ENCODE measurements around the gene LINC01488. TPM values are rescaled to one million over a fixed set of nuclear protein-coding genes. Genes with fewer than 3 reads are reported as not detected.

The LINC01488 gene
- total and polyA plus RNA-seq, 2 donors (not counting 1 experiment from before 2014, with no cell fraction given): not detected

GRCh38 chr11:69538854-69539253, 57.4 kb downstream of the LINC01488 start:
- no peak overlapping the region for H3K27ac Mint-ChIP-seq
- no peaks in the 10 kb centered on the region for H3K79me2 ChIP-seq (ENCODE audit: control insufficient read depth, insufficient read depth, low read length)

More at GRCh38 chr11:69538854-69539253, 57.4 kb downstream of the LINC01488 start:
- CTCF ChIA-PET: no interaction called here
- intact Hi-C loops (cut with micrococcal nuclease): no loop called here
- no peak for TF ChIP-seq CTCF (IDR thresholded peaks at IDR 0.05)
- no peak for TF ChIP-seq EZH2 (IDR thresholded peaks at IDR 0.05; ENCODE audit: borderline replicate concordance, insufficient read depth, low read depth, low read length, poor library complexity, severe bottlenecking)
- Histone ChIP-seq H3K9ac (ENCODE audit: low read length) (no peak overlapping the region), H4K20me1 (ENCODE audit: control insufficient read depth, insufficient read depth, low read length, poor library complexity, severe bottlenecking) (no peaks in the 10 kb centered on the region), H3K27me3 (replicated peaks in 1 of 4; ENCODE audit: control extremely low read depth in 1 of 4, control insufficient read depth in 3 of 4, insufficient read depth in 4 of 4, low read length in 3 of 4) (no peaks in the 10 kb centered on the region), H2AFZ (ENCODE audit: insufficient read depth, low read depth, low read length, poor library complexity, severe bottlenecking) (peak overlapping the region; percentile 64), H3K4me3 (ENCODE audit: control extremely low read depth in 1 of 5, extremely low read depth in 1 of 5, insufficient read depth in 1 of 5, low read depth in 2 of 5, low read length in 4 of 5) (no peak overlapping the region), H3K9me3 (ENCODE audit: control extremely low read depth in 1 of 3, control insufficient read depth in 2 of 3, insufficient read depth in 1 of 3, low read length in 2 of 3) (no peaks in the 10 kb centered on the region), H3K27ac (ENCODE audit: low read length in 2 of 2) (no peak overlapping the region), H3K4me2 (replicated peaks; ENCODE audit: low read depth, low read length, poor library complexity, severe bottlenecking) (no peak overlapping the region), H3K36me3 (replicated peaks in 1 of 2; ENCODE audit: control extremely low read depth in 1 of 2, control insufficient read depth in 1 of 2, extremely low read depth in 1 of 2, insufficient read depth in 2 of 2, low read length in 1 of 2) (no peaks in the 10 kb centered on the region), H3K4me1 (ENCODE audit: control insufficient read depth in 2 of 2, insufficient read depth in 2 of 2, low read length in 2 of 2) (peaks cover 9 to 12% of the 10 kb centered on the region in 2 donors)
- Mint-ChIP-seq H3K27me3 (peaks cover 9% of the 10 kb centered on the region), H3K4me3 (no peak overlapping the region), H3K9me3 (ENCODE audit: insufficient read depth) (no peaks in the 10 kb centered on the region), H3K4me1 (peaks cover 9% of the 10 kb centered on the region)
- ATAC-seq (ENCODE audit: low read depth) (no peak), DNase-seq (no peak)
- 92% methylated on average over 8 of the region's 8 CpGs for WGBS (ENCODE audit: insufficient coverage)
- POLR2A ChIA-PET: interaction anchor here (0.6 kb wide), 1 partner anchor 420 kb away, joined by 4 read pairs; no protein-coding TSS in a partner anchor

All from B cell (primary cell).